GM19023 (cell line): ENCODE measurements around the gene HRG.

Experiments used
- ATAC-seq: cut with Tn5 transposase; IDR thresholded peaks from one replicate; pipeline ENCODE4 v1.9.1; 2021; ENCODE audit warnings: mild to moderate bottlenecking, moderate library complexity; ENCODE audit not compliant: unreplicated experiment

HRG gene

DNA sequence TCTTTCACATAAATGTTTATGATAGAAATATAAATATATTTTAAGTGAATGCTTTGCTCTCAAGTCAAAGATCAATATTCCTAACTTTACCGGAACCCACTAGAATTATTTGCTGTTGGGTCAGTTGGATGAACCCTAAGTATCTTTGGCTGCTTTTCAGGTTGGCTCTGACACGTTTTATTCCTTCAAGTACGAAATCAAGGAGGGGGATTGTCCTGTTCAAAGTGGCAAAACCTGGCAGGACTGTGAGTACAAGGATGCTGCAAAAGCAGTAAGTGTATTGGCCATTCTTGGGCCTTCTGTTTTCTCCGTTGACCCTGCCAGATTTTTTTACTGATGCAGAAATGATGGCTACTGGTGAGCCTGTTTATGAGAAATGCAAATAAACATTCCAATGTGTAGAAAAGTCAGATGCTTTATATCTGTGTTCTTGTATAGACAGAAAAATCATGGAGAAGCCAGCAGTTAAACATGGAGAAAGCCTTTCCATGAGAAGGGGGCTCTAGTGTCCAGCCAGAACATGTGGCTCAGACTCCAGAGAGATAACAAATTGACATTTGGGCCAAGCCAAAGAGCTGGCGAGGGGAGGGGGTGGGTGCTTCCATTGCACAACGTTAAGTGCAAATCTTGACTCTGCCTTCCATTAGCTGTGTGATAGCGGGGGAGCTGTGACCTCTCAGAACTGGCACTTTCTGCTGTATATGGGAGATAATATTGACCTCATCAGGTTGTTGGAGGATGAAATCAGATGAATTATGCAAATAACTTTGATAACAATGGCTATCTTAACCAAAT is 54.3 kb downstream of the HRG start:
- no peak for ATAC-seq

DNA sequence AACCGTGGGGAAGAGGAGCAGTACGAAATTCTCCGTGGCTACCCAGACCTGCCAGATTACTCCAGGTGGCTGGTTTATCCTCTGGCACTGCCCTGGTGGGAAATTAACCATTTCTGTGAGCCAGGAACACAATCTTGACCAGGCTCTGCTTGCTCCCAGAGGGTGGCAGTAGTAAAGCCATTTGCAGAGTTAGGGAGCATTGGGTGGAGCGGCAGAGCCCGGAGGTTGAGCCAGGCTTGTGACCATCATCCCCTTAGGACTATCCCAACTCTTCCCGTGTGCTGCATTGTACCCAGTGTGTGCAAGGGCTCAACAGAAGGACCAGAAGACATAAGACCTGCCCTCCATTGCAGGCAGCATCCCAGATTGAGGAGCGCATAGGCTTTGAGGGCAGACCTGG is 56.6 kb downstream of the HRG start:
- ATAC-seq: no peak

DNA sequence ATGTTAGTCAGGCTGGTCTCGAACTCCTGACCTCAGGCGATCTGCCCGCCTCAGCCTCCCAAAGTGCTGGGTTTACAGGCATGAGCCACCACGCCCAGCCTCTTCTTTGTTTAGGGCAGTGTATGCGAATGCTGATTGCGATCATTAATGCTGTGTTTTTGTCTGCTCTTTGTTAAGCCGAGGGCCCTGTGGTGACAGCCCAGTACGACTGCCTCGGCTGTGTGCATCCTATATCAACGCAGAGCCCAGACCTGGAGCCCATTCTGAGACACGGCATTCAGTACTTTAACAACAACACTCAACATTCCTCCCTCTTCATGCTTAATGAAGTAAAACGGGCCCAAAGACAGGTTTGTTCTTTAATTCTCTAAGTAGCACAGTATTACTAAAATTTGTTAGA is 59.1 kb downstream of the HRG start:
- ATAC-seq: no peak
